ENCODE measurements around the gene GAGE12J.

DNA sequence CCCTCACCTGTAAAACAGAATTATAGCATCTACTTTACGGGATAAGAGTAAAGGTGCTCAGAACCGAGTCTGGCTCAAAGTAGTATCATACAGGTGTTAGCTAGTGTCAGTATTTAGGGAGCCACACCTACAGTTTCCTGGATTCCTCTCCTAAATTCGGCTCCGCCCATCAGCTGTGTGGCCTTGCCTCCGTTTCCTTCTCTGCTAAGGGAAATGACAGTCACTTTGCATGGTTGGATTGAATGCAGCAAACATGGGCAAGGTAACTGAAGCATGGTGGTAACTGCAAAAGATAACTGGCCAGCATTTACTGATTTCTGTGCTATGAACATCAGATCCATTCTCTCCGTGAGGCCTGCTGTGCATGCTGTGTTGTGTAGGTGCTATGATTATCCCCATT is 49.4 kb upstream of the GAGE12J start:
- TF ChIP-seq POLR2A (IDR thresholded peaks at IDR 0.05) (no peak), CTCF (IDR thresholded peaks at IDR 0.05) (no peak)
